BE2C (cell line): ENCODE measurements around the gene PRXL2A. TPM values are rescaled to one million over a fixed set of nuclear protein-coding genes. Genes with fewer than 3 reads are reported as not detected.
A peak's percentile ranks its signal among the peaks of the same experiment; 100 is the strongest.
"Not testable (repeated sequence)": the region's sequence is repeated elsewhere in the genome, so short reads cannot be mapped to it uniquely, and the experiment has no call there.

Experiments used
- DNase-seq: peaks from one replicate; pipeline ENCODE4 v3.0.0-alpha.2; 2020
- H3K27me3 ChIP-seq: fragments of 250-450 bp; sonication (Bioruptor Pico); 2 replicates; pipeline ENCODE4 v1.5.1; 2020; ENCODE audit warnings: mild to moderate bottlenecking
- H3K36me3 ChIP-seq: fragments of 250-450 bp; sonication (Bioruptor Pico); 2 replicates; pipeline ENCODE4 v1.5.1; 2020; ENCODE audit warnings: mild to moderate bottlenecking
- H3K4me1 ChIP-seq: fragments of 250-450 bp; sonication (Bioruptor Pico); 2 replicates; pipeline ENCODE4 v1.5.1; 2020
- H3K4me3 ChIP-seq: 2 replicates; pipeline ENCODE4 v1.5.1; 2011; ENCODE audit warnings: low read depth, low read length
- H3K9me3 ChIP-seq: fragments of 250-450 bp; sonication (Bioruptor Pico); 2 replicates; pipeline ENCODE4 v1.5.1; 2020
- CTCF ChIP-seq: IDR thresholded peaks from 2 replicates; pipeline ENCODE4 v1.5.1; 2012; ENCODE audit warnings: mild to moderate bottlenecking, low read depth, low read length
- polyA plus RNA-seq: library from polyadenylated mRNA; unstranded; fragments of >200 nt; gene quantifications from one replicate; pipeline ENCODE4 v1.2.1, GENCODE V29; 2012; ENCODE audit warnings: low read depth, missing spikeins; ENCODE audit not compliant: insufficient read length, insufficient read depth

PRXL2A gene
- 55.6 TPM for polyA plus RNA-seq

GRCh38 chr10:80408242-80409101, at the start of gene PRXL2A:
TSS of gene PRXL2A (plus strand) at chr10:80408551. CDS start at chr10:80420468, 11,917 bp downstream.
- peaks cover 26% of the 10 kb centered on the region for H3K4me1 ChIP-seq
- peak within 1 kb of the TSS; percentile 79 for H3K4me3 ChIP-seq
- H3K27me3 ChIP-seq, result no peaks in the 10 kb centered on the region
- TF ChIP-seq CTCF, result no peak
- no peaks in the 10 kb centered on the region for H3K9me3 ChIP-seq
- peak; percentile 91 for DNase-seq
- no peaks in the 10 kb centered on the region for H3K36me3 ChIP-seq

- H3K27me3 ChIP-seq, result peaks cover 24% of the 10 kb centered on the region
- not testable (repeated sequence) for H3K36me3 ChIP-seq, H3K9me3 ChIP-seq, H3K4me3 ChIP-seq, H3K4me1 ChIP-seq, DNase-seq
Observed at GRCh38 chr10:80358925-80359324, 49.4 kb upstream of the PRXL2A start.

GRCh38 chr10:80359644-80360043, 48.7 kb upstream of the PRXL2A start:
- no peaks in the 10 kb centered on the region for H3K36me3 ChIP-seq

GRCh38 chr10:80365510-80365909, 42.8 kb upstream of the PRXL2A start:
- Histone ChIP-seq H3K27me3 (no peaks in the 10 kb centered on the region), H3K36me3 (no peaks in the 10 kb centered on the region), H3K9me3 (no peaks in the 10 kb centered on the region), H3K4me3 (no peak overlapping the region), H3K4me1 (no peaks in the 10 kb centered on the region)
- DNase-seq, result no peak
- TF ChIP-seq CTCF, result no peak

More at GRCh38 chr10:80359644-80360043, 48.7 kb upstream of the PRXL2A start:
- DNase-seq, result no peak
- H3K27me3 ChIP-seq, result peaks cover 24% of the 10 kb centered on the region
- H3K4me3 ChIP-seq, result no peak overlapping the region
- no peaks in the 10 kb centered on the region for H3K9me3 ChIP-seq
- no peak for TF ChIP-seq CTCF
- H3K4me1 ChIP-seq, result no peaks in the 10 kb centered on the region

GRCh38 chr10:80371467-80371866, 36.9 kb upstream of the PRXL2A start:
- DNase-seq, result no peak
- Histone ChIP-seq H3K9me3 (no peaks in the 10 kb centered on the region), H3K4me3 (no peak overlapping the region), H3K36me3 (no peaks in the 10 kb centered on the region), H3K27me3 (no peaks in the 10 kb centered on the region), H3K4me1 (no peaks in the 10 kb centered on the region)
- no peak for TF ChIP-seq CTCF

- H3K4me3 ChIP-seq, result no peak overlapping the region
- TF ChIP-seq CTCF, result no peak
- DNase-seq, result no peak
- H3K4me1 ChIP-seq, result no peaks in the 10 kb centered on the region
- H3K27me3 ChIP-seq, result no peaks in the 10 kb centered on the region
- H3K36me3 ChIP-seq, result no peaks in the 10 kb centered on the region
- H3K9me3 ChIP-seq, result no peaks in the 10 kb centered on the region
Observed at GRCh38 chr10:80372675-80373074, 35.7 kb upstream of the PRXL2A start.
